Frontal cortex (tissue), 1 donor: ENCODE measurements around the gene MOB3B. TPM values are rescaled to one million over a fixed set of nuclear protein-coding genes. Genes with fewer than 3 reads are reported as not detected.

Source experiments
- total RNA-seq: library from RNA; depleted of rRNA; stranded (reverse); fragments of >200 nt; gene quantifications from one replicate; pipeline ENCODE4 v1.2.3, GENCODE V29; 2014

The MOB3B gene
- total RNA-seq, 1 donor from 2014 or later = 2.9 TPM

Other genes starting within 250 kb of the MOB3B start
- gene EQTN, start 232.7 kb downstream of the MOB3B start, total RNA-seq = 1.6 TPM
- gene IFNK, start 5.5 kb downstream of the MOB3B start, total RNA-seq = not detected
- 53.0 TPM for gene C9orf72, start 43.7 kb upstream of the MOB3B start, total RNA-seq